ENCODE measurements around the gene TUBGCP2. TPM values are rescaled to one million over a fixed set of nuclear protein-coding genes. Genes with fewer than 3 reads are reported as not detected.

Gene TUBGCP2
- total RNA-seq, 1 experiment from 2014 or later, result 52.4 TPM

- Histone ChIP-seq H3K56ac (ENCODE audit: insufficient read length, low read depth, low read length) (no peak overlapping the region), H3K4me2 (ENCODE audit: insufficient read depth, insufficient read length, low read length) (no peak overlapping the region), H4K91ac (ENCODE audit: insufficient read length, low read depth, low read length) (no peak overlapping the region), H2BK12ac (ENCODE audit: insufficient read length, low read depth, low read length) (no peak overlapping the region), H2BK5ac (ENCODE audit: insufficient read length, low read length) (no peak overlapping the region), H3K79me2 (ENCODE audit: insufficient read depth, low read length) (no peaks in the 10 kb centered on the region), H3K27ac (ENCODE audit: insufficient read length, low read depth, low read length) (no peak overlapping the region), H4K8ac (replicated peaks; ENCODE audit: insufficient read length, low read depth, low read length) (no peak overlapping the region), H3T11ph (ENCODE audit: low read length) (no peak overlapping the region), H2AFZ (ENCODE audit: low read length) (no peak overlapping the region), H3K4ac (ENCODE audit: low read depth, low read length) (no peak overlapping the region), H3K79me1 (ENCODE audit: insufficient read depth, low read depth, low read length, poor library complexity, severe bottlenecking) (no peaks in the 10 kb centered on the region), H2BK120ac (ENCODE audit: low read depth, low read length, poor library complexity, severe bottlenecking) (no peak overlapping the region), H4K5ac (ENCODE audit: insufficient read length, low read depth, low read length) (no peak overlapping the region), H3K18ac (ENCODE audit: insufficient read length, low read depth, low read length) (no peak overlapping the region), H2BK20ac (ENCODE audit: low read depth, low read length, poor library complexity, severe bottlenecking) (no peak overlapping the region), H3K23me2 (ENCODE audit: insufficient read length, low read depth, low read length, poor library complexity, severe bottlenecking) (no peaks in the 10 kb centered on the region), H3K9me3 (ENCODE audit: control insufficient read depth, low read depth, low read length) (no peaks in the 10 kb centered on the region), H2AK5ac (ENCODE audit: insufficient read length, low read length) (no peak overlapping the region), H3K27me3 (ENCODE audit: insufficient read depth, low read length) (no peaks in the 10 kb centered on the region), H2BK15ac (ENCODE audit: low read depth, low read length) (no peak overlapping the region), H3K23ac (ENCODE audit: insufficient read length, low read depth, low read length) (no peak overlapping the region), H4K20me1 (ENCODE audit: control insufficient read depth, insufficient read depth, insufficient read length) (no peaks in the 10 kb centered on the region), H3K9ac (ENCODE audit: extremely low read depth, insufficient read length, low read length) (no peak overlapping the region), H3K4me1 (ENCODE audit: insufficient read depth, low read length) (no peaks in the 10 kb centered on the region), H3K14ac (ENCODE audit: insufficient read depth, low read length) (no peak overlapping the region)
- peaks cover 0 to 6% (median 0%) of the 10 kb centered on the region in 3 experiments; a peak in 3 of 7 replicates for H3K36me3 Mint-ChIP-seq (ENCODE audit: insufficient read depth in 1 of 3, low read depth in 3 of 3)
- peaks cover 8% of the 10 kb centered on the region for H3K27me3 Mint-ChIP-seq (ENCODE audit: low read depth)
- WGBS (ENCODE audit: extremely low coverage, insufficient read length, low lambda C conversion rate), result no CpG with 5 or more reads among the region's 12 CpGs
- TF ChIP-seq, protein P1, sequence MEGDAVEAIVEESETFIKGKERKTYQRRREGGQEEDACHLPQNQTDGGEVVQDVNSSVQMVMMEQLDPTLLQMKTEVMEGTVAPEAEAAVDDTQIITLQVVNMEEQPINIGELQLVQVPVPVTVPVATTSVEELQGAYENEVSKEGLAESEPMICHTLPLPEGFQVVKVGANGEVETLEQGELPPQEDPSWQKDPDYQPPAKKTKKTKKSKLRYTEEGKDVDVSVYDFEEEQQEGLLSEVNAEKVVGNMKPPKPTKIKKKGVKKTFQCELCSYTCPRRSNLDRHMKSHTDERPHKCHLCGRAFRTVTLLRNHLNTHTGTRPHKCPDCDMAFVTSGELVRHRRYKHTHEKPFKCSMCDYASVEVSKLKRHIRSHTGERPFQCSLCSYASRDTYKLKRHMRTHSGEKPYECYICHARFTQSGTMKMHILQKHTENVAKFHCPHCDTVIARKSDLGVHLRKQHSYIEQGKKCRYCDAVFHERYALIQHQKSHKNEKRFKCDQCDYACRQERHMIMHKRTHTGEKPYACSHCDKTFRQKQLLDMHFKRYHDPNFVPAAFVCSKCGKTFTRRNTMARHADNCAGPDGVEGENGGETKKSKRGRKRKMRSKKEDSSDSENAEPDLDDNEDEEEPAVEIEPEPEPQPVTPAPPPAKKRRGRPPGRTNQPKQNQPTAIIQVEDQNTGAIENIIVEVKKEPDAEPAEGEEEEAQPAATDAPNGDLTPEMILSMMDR (conservative IDR thresholded peaks at IDR 0.05), result no peak
- no peak overlapping the region; a peak in 1 of 5 replicates for H3K4me3 Mint-ChIP-seq
- H3K27ac Mint-ChIP-seq, result no peak overlapping the region; a peak in 2 of 7 replicates
- H3K9me3 Mint-ChIP-seq, result no peaks in the 10 kb centered on the region; a peak in 2 of 5 replicates
- H3K4me1 Mint-ChIP-seq, result peaks cover 23 to 31% of the 10 kb centered on the region in 2 experiments
- DNase-seq, result no peak
Observed at GRCh38 chr10:133246236-133246626, 62.4 kb downstream of the TUBGCP2 start.

Measured in H9 (cell line).